ENCODE measurements around the gene PLEKHH1. TPM values are rescaled to one million over a fixed set of nuclear protein-coding genes. Genes with fewer than 3 reads are reported as not detected.
A peak's percentile ranks its signal among the peaks of the same experiment; 100 is the strongest.
"Not testable (repeated sequence)": the region's sequence is repeated elsewhere in the genome, so short reads cannot be mapped to it uniquely, and the experiment has no call there.

Gene PLEKHH1
- total RNA-seq, 1 donor from 2014 or later, result 32.4 TPM

DNA sequence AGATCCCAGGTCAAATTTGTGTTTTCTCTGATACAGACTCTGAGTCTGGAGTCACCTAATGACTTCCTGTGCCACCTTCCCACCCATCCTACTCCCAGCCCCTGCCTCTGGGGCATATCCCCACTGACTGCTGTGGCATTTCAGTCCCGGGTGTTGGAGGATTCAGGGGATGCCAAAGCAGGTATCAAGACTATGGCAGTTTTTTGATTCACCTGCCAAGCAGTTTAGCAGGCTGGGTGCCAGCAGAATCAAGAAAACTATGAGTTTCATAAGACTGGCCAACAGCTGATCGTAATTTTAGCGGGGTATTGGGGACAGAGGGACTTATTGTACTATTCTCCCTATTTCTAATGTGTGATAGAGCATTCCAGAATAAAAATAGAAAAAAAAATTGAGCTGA lies 4.6 kb downstream of the PLEKHH1 start:
- peaks cover 4% of the 10 kb centered on the region for H3K36me3 Mint-ChIP-seq (ENCODE audit: unreplicated experiment)
- H3K27ac Mint-ChIP-seq (ENCODE audit: unreplicated experiment), result no peak overlapping the region
- H3K4me3 Mint-ChIP-seq (ENCODE audit: unreplicated experiment), result no peak overlapping the region
- peaks cover 10% of the 10 kb centered on the region for H3K4me1 Mint-ChIP-seq (ENCODE audit: low read depth, unreplicated experiment)
- TF ChIP-seq, protein P1, sequence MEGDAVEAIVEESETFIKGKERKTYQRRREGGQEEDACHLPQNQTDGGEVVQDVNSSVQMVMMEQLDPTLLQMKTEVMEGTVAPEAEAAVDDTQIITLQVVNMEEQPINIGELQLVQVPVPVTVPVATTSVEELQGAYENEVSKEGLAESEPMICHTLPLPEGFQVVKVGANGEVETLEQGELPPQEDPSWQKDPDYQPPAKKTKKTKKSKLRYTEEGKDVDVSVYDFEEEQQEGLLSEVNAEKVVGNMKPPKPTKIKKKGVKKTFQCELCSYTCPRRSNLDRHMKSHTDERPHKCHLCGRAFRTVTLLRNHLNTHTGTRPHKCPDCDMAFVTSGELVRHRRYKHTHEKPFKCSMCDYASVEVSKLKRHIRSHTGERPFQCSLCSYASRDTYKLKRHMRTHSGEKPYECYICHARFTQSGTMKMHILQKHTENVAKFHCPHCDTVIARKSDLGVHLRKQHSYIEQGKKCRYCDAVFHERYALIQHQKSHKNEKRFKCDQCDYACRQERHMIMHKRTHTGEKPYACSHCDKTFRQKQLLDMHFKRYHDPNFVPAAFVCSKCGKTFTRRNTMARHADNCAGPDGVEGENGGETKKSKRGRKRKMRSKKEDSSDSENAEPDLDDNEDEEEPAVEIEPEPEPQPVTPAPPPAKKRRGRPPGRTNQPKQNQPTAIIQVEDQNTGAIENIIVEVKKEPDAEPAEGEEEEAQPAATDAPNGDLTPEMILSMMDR (IDR thresholded peaks at IDR 0.05; ENCODE audit: partially characterized antibody, unreplicated experiment), result no peak
- H3K9me3 Mint-ChIP-seq (ENCODE audit: unreplicated experiment), result no peaks in the 10 kb centered on the region
- DNase-seq, result no peak
- no peaks in the 10 kb centered on the region for H3K27me3 Mint-ChIP-seq (ENCODE audit: unreplicated experiment)

DNA sequence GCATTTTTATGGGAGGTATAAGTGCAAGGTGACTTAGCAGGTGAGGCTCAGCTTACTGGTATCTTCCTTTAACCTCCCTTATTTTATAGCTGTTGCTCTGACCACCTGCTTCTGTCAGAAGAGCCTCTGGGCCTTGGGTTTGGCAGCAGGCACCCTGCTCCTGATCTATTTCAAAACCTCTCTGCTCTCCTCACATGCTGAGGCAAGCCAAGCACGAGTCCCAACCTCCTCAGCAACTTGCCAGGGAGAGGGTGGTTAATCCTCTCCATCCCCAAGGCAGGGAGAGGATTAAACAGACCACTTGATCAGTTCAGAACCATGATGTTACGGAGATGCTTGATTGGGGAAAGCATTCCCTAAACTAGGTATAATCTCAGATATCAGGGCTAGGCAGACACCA lies 5.4 kb downstream of the PLEKHH1 start:
- peaks cover 10% of the 10 kb centered on the region for H3K4me1 Mint-ChIP-seq (ENCODE audit: low read depth, unreplicated experiment)
- no peak for DNase-seq

DNA sequence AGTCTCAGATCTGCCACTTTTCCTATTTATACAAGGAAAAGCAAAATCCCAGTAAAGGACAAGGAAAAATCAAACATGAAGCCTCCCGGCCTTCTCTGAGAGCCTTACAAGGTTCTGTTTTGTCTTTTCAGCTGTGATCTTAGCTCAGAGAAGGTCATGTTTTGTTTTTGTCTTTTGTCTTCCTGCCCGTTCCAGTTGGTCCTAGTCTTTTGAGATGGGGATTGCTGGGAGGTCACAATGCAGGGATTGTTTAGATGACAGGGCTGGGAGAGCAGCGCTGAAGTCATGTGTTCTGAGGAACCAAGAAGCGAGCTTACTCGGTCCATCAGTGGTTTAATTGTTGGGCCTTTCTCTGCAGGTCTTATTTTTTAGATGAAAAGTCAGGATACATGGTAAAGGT lies 6.0 kb downstream of the PLEKHH1 start:
- no peak overlapping the region for H3K4me3 Mint-ChIP-seq (ENCODE audit: unreplicated experiment)
- peaks cover 15% of the 10 kb centered on the region for H3K4me1 Mint-ChIP-seq (ENCODE audit: low read depth, unreplicated experiment)
- H3K27me3 Mint-ChIP-seq (ENCODE audit: unreplicated experiment), result no peaks in the 10 kb centered on the region
- peaks cover 13% of the 10 kb centered on the region for H3K36me3 Mint-ChIP-seq (ENCODE audit: unreplicated experiment)
- no peak overlapping the region for H3K27ac Mint-ChIP-seq (ENCODE audit: unreplicated experiment)
- no peaks in the 10 kb centered on the region for H3K9me3 Mint-ChIP-seq (ENCODE audit: unreplicated experiment)
- no peak for DNase-seq
- TF ChIP-seq, protein P1 (IDR thresholded peaks at IDR 0.05; ENCODE audit: partially characterized antibody, unreplicated experiment), result no peak

More for the DNA sequence above, 5.4 kb downstream of the PLEKHH1 start:
- no peak overlapping the region for H3K4me3 Mint-ChIP-seq (ENCODE audit: unreplicated experiment)
- no peaks in the 10 kb centered on the region for H3K27me3 Mint-ChIP-seq (ENCODE audit: unreplicated experiment)
- H3K27ac Mint-ChIP-seq (ENCODE audit: unreplicated experiment), result peak overlapping the region; percentile 22
- TF ChIP-seq, protein P1 (IDR thresholded peaks at IDR 0.05; ENCODE audit: partially characterized antibody, unreplicated experiment), result no peak
- peaks cover 9% of the 10 kb centered on the region for H3K36me3 Mint-ChIP-seq (ENCODE audit: unreplicated experiment)
- no peaks in the 10 kb centered on the region for H3K9me3 Mint-ChIP-seq (ENCODE audit: unreplicated experiment)

DNA sequence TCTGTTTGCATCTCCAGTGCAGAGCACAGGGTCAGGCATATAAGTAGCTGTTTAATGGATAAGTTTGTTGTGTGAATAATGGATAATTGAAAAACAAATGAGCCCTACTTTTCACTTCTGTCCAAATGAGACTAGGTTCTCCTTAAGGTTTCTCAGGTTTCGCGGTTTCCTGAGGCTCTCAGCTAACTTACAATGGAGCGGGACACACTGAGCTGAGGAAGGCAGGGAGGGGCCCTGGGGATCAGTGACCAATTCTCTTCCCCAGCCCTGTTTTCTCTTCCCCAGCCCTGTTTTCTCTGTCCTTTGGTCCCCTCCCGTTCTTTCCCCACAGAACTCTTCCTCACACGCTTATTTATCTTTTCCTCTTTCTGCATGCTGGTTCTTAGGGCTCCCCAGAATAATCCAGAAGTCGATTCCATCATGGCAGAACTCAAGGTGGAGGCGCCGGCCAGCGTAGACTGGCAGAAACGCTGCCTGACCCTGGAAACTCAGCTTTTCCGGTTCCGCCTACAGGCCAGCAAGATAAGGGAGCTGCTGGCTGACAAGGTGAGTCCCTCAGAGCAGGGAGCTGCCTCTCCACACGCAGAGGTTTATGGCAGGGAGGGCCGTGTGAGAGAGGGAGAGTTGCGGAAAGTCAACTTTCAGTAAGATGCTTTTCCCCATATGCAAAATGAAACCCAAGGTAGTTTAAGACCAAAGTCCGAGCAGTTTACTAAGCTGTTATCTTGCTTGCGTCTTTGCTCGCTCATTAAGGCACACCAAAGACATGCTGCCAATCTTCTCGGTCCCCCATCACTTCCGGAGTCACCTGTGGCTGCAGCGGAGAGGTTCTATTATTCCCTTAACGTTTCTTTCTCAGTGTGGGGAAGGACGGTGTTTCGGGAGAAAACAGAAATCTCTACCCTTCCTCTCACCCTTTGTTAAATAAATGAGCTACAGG lies 8.6 kb downstream of the PLEKHH1 start:
- H3K4me3 Mint-ChIP-seq (ENCODE audit: unreplicated experiment), result no peak overlapping the region
- H3K4me1 Mint-ChIP-seq (ENCODE audit: low read depth, unreplicated experiment), result peaks cover 15% of the 10 kb centered on the region
- H3K36me3 Mint-ChIP-seq (ENCODE audit: unreplicated experiment), result peaks cover 23% of the 10 kb centered on the region
- TF ChIP-seq, protein P1 (IDR thresholded peaks at IDR 0.05; ENCODE audit: partially characterized antibody, unreplicated experiment), result no peak
- H3K27me3 Mint-ChIP-seq (ENCODE audit: unreplicated experiment), result no peaks in the 10 kb centered on the region
- no peak overlapping the region for H3K27ac Mint-ChIP-seq (ENCODE audit: unreplicated experiment)
- DNase-seq, result no peak
- no peaks in the 10 kb centered on the region for H3K9me3 Mint-ChIP-seq (ENCODE audit: unreplicated experiment)

DNA sequence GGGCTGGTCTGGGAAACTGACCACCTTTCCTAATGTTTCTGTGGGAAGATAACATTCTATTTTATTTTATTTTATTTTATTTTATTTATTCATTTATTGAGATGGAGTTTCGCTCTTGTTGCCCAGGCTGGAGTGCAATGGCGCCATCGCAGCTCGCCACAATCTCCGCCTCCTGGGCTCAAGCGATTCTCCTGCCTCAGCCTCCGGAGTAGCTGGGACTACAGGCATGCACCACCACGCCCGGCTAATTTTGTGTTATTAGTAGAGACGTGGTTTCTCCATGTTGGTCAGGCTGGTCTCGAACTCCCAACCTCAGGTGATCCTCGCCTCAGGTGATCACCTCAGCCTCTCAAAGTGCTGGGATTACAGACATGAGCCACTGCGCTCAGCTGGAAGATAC lies 9.5 kb downstream of the PLEKHH1 start:
- Mint-ChIP-seq H3K36me3 (ENCODE audit: unreplicated experiment) (peaks cover 23% of the 10 kb centered on the region), H3K4me1 (ENCODE audit: low read depth, unreplicated experiment) (peaks cover 15% of the 10 kb centered on the region)
- H3K27me3 Mint-ChIP-seq (ENCODE audit: unreplicated experiment); H3K9me3 Mint-ChIP-seq (ENCODE audit: unreplicated experiment); H3K4me3 Mint-ChIP-seq (ENCODE audit: unreplicated experiment); DNase-seq; H3K27ac Mint-ChIP-seq (ENCODE audit: unreplicated experiment): not testable (repeated sequence)
